AG09319 (cell line): ENCODE data around the gene TCF4.

Experiments used
- DNase-seq: peaks from one replicate; pipeline ENCODE4 v3.0.0-alpha.2; 2010; ENCODE audit warnings: low read depth; ENCODE audit errors: extremely low read depth
- TF ChIP-seq, protein P1 (sequence below): IDR thresholded peaks from 2 replicates; pipeline ENCODE4 v1.5.1; 2011; ENCODE audit warnings: low read depth, mild to moderate bottlenecking, inconsistent platforms, low read length, moderate library complexity

Gene TCF4

DNA sequence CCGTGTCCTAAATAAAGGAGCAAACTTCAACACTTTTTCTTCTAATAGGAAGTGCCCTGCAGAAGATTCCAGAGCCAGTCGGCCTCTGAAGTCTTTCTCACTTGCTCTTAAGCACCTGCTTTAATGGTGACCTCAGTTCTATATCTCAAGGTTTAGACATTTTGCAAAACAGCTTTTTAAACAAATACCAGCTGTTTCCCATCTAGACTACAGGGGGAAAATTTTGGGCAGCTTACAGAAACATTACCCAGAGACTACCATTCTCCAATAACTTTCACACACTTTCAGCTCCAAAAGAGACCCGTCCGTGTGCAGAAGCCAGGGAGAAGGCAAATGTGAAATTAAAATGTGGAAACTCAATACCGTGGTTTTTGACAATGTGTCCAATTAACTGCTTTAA is 343.4 kb downstream of the TCF4 start:
- TF ChIP-seq, protein P1, sequence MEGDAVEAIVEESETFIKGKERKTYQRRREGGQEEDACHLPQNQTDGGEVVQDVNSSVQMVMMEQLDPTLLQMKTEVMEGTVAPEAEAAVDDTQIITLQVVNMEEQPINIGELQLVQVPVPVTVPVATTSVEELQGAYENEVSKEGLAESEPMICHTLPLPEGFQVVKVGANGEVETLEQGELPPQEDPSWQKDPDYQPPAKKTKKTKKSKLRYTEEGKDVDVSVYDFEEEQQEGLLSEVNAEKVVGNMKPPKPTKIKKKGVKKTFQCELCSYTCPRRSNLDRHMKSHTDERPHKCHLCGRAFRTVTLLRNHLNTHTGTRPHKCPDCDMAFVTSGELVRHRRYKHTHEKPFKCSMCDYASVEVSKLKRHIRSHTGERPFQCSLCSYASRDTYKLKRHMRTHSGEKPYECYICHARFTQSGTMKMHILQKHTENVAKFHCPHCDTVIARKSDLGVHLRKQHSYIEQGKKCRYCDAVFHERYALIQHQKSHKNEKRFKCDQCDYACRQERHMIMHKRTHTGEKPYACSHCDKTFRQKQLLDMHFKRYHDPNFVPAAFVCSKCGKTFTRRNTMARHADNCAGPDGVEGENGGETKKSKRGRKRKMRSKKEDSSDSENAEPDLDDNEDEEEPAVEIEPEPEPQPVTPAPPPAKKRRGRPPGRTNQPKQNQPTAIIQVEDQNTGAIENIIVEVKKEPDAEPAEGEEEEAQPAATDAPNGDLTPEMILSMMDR: no peak; the same call in 1 of the 2 replicates
- no peak for DNase-seq

DNA sequence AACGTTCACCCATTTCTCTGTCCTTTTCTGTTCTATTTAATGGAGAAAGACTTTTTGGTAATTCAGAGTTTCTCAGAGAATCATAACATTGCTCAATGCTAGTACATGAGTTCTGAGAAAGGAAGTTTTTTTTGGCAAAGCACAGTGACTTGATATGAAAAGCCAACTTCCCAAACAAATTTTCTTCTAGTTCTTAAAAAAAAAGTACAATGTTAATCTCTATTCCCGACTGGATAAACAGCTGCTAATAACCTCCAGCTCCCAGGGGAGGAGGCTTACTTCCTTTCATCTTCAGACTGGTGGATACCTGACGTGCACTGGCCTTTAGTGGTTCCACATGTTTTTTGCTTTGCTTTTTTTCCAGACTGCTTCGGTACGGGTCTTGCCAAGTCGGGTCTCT is 344.1 kb downstream of the TCF4 start:
- TF ChIP-seq, protein P1: no peak
- DNase-seq: peak; percentile 67

DNA sequence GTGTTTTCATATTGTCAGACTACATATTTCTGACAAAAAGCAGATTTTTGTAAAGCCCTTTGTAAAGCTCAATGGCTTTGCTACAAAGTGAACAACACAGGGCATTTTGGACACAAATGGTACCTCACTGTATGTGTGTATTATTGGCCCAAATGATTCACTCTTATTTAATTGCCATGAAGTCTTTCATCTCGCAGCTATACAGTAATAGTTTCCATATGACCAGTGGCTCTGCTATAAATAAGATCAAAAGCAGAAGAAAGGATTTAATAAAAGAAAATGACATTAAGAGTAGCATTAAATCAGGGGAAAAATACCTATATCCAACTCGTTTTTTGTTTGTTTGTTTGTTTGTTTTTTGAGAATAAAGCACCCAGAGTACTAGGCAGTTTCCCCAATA is 344.7 kb downstream of the TCF4 start:
- TF ChIP-seq, protein P1: no peak
- DNase-seq: no peak

DNA sequence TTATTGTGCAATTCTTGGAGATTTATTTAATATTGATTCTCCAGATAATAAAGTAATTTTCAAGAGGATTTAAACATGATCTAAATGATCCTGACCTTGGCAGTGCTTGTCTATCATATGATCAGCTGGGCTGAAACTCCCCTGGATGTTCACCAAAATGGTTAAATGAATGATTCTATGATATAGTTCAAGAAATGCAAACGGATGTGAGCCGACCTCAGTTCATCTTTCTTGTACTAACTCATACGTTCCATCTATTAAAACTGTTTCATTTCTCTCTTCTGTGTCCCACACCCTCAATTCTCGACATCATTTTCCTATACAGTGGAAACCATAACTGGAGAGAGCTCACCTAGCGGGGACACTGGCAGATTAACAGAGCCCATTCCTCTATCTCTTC is 347.0 kb downstream of the TCF4 start:
- no peak for DNase-seq
- TF ChIP-seq, protein P1: no peak

DNA sequence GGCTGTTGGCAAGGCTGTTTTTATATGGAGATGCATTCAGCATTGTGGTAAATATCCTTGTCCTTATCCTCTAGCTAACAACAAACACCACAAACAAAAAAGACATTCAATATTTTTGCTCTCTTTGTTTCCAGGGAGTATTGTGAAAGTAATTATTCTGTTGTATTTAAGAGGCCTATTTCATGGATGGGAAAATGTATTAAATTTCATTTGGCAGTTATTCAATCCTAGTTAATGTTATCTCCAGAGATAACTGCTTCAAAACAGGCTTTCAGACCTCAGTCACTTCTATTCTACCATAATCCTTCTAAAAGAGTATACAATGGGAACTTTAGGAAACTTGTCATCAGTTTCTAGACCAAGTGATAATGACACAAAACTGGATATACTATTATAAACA is 348.3 kb downstream of the TCF4 start:
- TF ChIP-seq, protein P1: no peak
- no peak for DNase-seq

DNA sequence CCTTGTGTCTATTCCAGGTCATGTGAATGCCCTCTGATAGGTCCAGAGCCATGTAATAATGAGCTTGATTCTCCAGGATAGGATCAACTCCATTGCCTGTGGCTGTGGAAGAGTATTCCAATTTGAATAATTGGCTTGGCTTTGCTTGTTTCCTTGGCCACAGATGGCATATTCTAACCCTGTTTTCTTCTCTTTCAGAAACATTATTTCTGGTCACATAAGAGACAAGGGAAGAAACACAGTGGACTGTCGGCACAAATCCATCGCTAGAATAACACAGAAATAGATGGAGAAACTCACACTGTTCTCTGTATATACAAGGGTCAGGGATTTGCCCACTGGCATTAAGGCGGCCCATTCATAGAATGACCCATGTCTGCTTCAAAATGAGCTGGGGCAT is 350.3 kb downstream of the TCF4 start:
- no peak for DNase-seq
- TF ChIP-seq, protein P1: no peak

DNA sequence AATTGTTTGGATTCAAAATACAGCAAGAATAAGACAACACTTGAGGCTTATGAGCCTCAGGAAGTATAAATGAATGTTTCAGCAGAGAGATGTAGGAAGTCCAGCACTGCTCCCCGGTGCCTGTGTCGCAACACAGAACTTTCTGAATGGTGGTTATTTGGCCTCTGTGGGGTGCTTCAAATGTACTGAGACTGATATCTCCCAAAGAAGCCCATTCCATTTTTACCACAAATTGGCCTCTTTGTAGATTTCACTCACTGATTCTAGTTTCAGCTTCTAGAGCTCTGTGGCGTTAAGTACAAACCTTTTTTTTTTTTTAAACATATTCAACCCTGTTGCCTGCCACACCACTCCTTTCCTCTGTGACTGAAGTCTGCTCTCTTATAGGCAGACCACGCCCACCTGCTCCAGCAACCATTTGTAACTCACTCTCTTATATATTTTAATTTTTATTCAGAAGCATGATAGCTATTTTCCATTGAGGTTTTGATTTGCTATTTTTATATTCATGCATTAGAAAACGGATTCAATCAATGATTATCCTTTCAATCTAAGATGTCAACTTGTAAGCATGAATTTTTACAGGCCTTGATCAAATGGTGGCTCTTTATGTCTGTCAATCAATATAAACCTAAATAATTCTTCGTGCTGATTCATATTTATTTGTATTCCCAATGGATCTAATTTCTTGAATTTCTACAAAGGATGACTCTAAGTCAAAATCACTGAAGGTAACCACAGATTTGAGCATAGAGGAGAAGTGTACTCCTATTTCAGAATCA is 351.7 kb downstream of the TCF4 start:
- TF ChIP-seq, protein P1: no peak
- no peak for DNase-seq
